PC-9 (cell line): Measurements from ENCODE around the gene PTGFRN.

ENCODE experiments used
- EZH2 ChIP-seq: fragments of 200-600 bp; sonication (generic); IDR thresholded peaks from 2 replicates; pipeline ENCODE4 v1.8.0; 2017; ENCODE audit warnings: antibody characterized with exemption, low read depth
- TF ChIP-seq, protein P1 (sequence below): fragments of 200-600 bp; sonication (generic); conservative IDR thresholded peaks from 2 replicates; pipeline ENCODE4 v1.6.1; 2017; ENCODE audit warnings: mixed run types, antibody characterized with exemption, mild to moderate bottlenecking, moderate library complexity

DNA sequence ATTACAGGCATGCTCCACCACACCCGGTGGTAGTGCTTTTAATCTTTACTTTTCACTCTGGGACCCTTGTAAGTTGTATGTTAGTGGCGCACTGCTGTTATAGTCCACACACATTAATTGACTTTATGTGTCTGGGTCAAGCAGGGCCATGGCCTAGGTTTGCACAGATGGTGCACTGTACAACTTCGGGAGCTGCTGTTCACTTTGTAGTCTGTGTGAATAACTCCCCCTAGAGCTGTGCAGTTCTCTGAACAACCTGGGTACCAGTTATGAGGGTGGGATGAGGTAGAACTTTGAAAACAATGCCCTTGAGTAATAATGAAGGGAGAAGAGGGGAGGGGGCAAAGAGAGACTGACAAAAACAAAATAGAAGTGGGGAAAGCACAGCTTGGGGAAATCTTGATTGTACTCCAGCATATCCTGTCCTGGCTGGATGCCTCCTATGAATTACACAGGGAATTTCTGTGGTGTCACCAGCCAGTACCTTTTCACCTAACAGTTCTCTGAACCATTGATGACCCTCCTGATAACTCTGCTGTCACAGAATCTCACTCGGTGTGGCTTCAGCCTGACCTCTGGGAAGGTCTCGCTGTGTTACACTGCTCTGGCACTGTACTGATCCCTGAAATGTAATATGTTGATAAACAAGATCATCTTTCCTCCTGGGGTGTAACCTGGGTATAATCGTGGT, 2.2 kb downstream of the PTGFRN start:
- TF ChIP-seq, protein P1, sequence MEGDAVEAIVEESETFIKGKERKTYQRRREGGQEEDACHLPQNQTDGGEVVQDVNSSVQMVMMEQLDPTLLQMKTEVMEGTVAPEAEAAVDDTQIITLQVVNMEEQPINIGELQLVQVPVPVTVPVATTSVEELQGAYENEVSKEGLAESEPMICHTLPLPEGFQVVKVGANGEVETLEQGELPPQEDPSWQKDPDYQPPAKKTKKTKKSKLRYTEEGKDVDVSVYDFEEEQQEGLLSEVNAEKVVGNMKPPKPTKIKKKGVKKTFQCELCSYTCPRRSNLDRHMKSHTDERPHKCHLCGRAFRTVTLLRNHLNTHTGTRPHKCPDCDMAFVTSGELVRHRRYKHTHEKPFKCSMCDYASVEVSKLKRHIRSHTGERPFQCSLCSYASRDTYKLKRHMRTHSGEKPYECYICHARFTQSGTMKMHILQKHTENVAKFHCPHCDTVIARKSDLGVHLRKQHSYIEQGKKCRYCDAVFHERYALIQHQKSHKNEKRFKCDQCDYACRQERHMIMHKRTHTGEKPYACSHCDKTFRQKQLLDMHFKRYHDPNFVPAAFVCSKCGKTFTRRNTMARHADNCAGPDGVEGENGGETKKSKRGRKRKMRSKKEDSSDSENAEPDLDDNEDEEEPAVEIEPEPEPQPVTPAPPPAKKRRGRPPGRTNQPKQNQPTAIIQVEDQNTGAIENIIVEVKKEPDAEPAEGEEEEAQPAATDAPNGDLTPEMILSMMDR, result no peak
- TF ChIP-seq EZH2, result no peak
